Measurements from ENCODE around the gene PAX5.

GRCh38 chr9:36961051-36961450, 73.0 kb downstream of the PAX5 start:
- TF ChIP-seq ZNF597 (CRISPR knock-in tag; IDR thresholded peaks at IDR 0.05) (no peak), ZNF629 (CRISPR knock-in tag; conservative IDR thresholded peaks at IDR 0.05) (no peak), NFE2 (CRISPR knock-in tag; IDR thresholded peaks at IDR 0.05) (no peak), ATAD3A (CRISPR knock-in tag; IDR thresholded peaks at IDR 0.05) (no peak), RBFOX2 (IDR thresholded peaks at IDR 0.05; ENCODE audit: low read depth, low read length) (no peak), CTCF (CRISPR knock-in tag; IDR thresholded peaks at IDR 0.05) (no peak)

Measured in HepG2 (cell line).